ENCODE data around the gene SLC6A14. TPM values are rescaled to one million over a fixed set of nuclear protein-coding genes. Genes with fewer than 3 reads are reported as not detected.

The SLC6A14 gene, protein sequence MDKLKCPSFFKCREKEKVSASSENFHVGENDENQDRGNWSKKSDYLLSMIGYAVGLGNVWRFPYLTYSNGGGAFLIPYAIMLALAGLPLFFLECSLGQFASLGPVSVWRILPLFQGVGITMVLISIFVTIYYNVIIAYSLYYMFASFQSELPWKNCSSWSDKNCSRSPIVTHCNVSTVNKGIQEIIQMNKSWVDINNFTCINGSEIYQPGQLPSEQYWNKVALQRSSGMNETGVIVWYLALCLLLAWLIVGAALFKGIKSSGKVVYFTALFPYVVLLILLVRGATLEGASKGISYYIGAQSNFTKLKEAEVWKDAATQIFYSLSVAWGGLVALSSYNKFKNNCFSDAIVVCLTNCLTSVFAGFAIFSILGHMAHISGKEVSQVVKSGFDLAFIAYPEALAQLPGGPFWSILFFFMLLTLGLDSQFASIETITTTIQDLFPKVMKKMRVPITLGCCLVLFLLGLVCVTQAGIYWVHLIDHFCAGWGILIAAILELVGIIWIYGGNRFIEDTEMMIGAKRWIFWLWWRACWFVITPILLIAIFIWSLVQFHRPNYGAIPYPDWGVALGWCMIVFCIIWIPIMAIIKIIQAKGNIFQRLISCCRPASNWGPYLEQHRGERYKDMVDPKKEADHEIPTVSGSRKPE
- polyA plus RNA-seq (ENCODE audit: insufficient read length in 4 of 4) = under 1 TPM; 0.09 to 0.46 (median 0.23) TPM

DNA sequence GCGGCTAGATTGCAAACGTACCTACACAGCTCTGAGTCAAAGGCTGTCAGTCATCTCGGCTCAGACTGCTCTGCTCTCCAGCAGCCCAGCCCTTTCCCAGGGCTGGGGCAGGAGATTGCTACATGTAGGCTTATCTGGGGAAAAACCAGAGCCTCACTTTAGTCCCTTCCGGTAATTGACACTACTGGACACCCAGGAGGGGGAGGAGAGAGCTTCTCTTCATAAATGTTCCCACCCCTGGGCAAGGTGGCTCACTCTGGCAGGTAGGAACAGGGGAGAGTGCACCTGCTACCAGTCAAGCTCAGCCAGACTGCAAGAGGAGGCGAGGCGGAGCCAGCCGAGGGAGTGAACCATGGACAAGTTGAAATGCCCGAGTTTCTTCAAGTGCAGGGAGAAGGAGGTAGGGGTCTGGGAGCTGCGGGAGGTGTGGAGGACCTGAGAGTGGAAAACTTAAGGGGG is at the start of gene SLC6A14:
Gene SLC6A14 (plus strand): TSS at position 249 of the 459 bp plus-strand sequence. CDS start 104 bp downstream, at position 353.
- DNase-seq (ENCODE audit: low read depth in 4 of 4, low spot score in 2 of 4) = no peak

DNA sequence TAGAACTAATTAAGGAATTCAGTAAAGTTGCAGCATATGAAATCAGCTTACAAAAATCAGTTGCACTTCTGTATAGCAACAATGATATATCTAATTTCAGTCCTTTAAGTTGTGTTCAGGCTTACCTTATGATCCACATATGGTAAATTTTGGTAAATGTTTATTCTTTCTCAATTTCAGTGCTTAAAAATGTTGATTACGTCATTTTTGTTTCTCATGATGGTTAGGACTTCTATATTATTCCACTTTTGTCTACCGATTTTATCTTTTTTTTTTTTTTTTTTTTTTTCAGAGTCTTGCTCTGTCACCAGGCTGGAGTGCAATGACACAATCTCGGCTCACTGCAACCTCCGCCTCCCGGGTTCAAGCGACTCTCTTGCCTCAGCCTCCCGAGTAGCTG is 40.7 kb upstream of the SLC6A14 start:
- DNase-seq (ENCODE audit: low read depth in 4 of 4, low spot score in 2 of 4) = no peak

DNA sequence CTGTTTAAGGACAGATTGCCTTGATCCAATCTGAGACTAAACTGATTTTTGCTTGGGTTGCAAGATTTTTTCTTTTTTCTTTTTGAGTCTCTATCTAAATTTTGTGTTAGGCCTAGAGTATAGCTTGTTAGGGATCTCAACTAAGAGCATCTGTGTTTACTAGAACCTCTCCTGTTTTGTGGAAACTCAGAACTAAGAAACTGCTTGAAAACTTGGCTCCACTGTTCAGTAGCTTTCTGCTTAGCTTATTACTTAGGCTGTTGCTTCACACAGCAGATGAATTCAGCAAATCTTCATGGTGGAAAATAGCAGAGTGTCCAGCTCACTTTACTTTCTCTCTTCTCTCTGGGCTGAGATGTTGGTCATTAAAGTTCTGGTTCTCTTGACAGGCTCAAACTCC is 36.7 kb upstream of the SLC6A14 start:
- DNase-seq (ENCODE audit: low read depth in 4 of 4, low spot score in 2 of 4) = no peak

DNA sequence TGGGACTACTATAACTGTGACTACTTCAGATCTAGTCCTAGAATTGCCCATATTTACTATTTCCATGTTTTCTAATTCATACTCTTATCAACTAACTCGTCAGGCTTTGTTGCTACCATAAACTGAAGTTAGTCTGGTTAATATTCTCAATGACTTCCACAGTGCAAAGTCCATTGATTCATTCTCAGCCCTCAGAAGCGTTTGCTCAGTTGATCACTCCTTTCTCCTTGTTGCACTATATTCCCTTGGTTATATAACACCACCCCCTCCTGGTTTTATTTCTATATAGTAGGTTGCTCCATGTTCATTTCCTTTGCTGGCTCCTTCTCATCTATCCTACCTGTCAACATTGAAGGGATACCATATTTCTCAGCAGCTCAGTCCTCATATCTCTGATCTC is 27.2 kb upstream of the SLC6A14 start:
- DNase-seq (ENCODE audit: low read depth in 4 of 4, low spot score in 2 of 4) = no peak

DNA sequence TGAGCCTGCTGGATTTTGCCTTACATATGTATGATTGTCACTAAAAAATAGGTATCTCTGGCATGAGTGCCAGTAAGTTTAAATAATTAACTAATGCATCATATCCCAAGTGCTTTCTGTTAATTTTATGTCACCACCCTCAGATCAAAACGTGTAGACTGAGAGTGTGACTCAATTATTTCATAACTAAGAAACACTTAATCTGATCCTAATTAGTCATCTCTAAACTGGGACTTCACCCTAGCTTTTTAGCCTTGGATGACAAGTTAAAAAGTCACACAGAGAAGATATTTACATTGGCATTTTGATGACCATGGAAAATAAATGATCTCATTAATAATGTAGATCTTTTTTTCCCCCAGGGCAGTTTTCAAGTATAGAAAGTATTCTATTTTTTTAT is 23.1 kb upstream of the SLC6A14 start:
- DNase-seq (ENCODE audit: low read depth in 4 of 4, low spot score in 2 of 4) = no peak

DNA sequence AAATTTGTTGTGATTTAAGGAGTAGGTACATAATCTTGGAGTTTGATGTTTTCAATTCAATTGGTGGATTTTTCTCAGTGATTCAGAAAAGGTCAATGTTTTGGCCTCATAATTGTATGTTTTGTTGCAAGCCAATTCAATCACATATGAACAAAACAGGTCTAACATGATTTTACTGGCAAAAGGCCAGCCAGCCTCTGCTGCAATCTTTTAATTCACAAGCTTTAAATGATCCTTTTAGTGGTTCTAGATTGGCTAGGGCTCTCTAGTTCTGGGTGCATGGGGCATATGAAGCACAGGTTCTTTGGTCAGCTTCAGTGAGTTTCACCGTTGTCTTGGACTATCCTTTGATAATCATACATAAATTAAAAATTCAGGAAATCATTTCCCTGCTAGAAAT is 19.2 kb upstream of the SLC6A14 start:
- no peak for DNase-seq (ENCODE audit: low read depth in 4 of 4, low spot score in 2 of 4)

DNA sequence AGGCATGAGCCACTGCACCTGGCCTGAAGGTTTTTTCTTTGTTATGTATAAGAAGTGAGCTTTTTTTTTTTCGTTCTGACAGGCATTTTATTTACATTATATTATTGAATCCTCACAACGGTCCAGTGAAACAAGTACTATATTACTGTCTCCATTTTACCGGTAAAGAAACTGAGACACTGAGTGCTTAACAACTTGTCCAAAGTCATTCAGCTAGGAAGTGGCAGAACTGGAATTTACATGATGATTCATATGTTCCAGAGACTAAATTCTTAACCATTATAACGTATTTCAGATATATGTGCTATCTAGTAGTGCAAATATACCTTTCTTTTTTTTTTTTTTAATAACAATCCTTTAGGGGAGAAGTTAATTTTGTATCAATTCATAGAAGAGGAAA is 18.4 kb upstream of the SLC6A14 start:
- DNase-seq (ENCODE audit: low read depth in 4 of 4, low spot score in 2 of 4) = no peak

DNA sequence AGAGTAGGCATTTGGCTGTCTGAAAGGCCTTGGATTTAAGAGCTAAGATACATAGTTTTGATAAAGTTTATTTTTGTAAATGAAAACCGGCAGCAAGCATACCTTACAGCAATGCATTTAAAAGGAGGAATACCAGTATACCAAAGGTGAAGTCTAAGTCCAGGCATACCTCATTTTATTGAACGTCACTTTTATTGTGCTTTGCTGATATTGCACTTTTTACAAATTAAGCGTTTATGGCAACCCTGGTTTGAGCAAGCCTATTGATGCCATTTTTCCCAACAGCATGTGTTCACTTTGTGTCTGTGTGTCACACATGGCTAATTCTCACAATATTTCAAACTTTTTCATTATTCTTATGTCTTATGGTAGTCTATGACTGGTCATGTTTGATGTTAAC is 8.4 kb upstream of the SLC6A14 start:
- no peak for DNase-seq (ENCODE audit: low read depth in 4 of 4, low spot score in 2 of 4)

DNA sequence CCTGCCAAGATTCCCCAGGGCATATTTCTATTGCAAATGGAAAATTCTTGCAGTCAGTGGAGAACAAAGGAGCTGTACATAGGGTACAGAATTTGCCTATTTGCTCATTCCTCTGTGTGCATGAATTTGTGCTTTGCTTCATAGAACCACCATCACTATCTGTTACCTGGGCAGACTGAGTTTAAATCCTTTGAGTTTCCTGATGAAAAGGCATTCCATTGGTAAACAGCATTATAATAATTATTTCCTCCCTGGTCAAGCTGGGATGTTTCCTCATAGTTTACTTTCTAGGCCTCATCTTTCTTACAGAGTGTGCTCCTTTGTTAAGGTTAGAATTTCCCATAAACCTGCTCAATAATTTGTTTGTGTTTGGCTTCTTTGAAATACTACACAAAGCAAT is 809 bp upstream of the SLC6A14 start:
- DNase-seq (ENCODE audit: low read depth in 4 of 4, low spot score in 2 of 4) = no peak

DNA sequence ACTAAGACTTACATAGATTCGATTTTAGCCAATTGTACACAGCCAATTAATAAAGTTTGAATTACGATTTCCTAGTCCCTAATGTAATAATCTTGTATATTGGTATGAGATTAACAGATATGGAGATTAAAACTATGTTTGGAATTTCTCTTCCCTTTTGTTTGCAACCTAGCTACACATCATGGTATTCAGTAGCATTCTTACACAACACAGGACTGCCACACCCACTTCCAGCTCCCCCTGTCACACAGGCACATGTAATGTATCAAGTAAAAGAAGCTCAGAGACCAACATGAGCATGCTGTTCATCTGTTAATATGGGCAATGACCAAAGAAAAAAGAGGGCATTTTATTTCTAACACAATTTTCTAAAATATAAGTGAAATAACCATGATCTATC is 12.8 kb downstream of the SLC6A14 start:
- DNase-seq (ENCODE audit: low read depth in 4 of 4, low spot score in 2 of 4) = no peak

DNA sequence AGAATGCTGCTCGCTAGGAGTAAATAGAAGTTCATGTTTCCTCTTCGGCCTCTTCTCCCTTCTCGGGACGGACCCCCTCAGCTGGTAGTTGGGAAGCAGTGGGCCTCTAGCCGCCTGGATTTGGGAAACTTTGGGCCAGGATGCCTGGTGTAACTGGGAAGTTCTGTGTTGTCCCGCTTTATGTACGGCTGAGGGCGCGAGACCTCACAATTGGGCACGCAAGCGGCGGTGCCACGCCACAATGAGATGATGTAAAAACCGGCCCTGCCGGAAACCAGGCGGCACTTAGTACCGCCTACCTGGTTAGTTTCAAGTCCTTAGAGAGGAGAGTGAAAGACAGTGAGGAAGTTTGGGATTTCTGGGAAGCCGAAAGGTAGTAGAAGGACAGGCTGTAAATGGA is 26.4 kb downstream of the SLC6A14 start, which contains the start of gene CT83:
Gene CT83 (minus strand): TSS at position 155 of the 400 bp plus-strand sequence. CDS start 120 bp downstream, at position 35.
- no peak for DNase-seq (ENCODE audit: low read depth in 4 of 4, low spot score in 2 of 4)

DNA sequence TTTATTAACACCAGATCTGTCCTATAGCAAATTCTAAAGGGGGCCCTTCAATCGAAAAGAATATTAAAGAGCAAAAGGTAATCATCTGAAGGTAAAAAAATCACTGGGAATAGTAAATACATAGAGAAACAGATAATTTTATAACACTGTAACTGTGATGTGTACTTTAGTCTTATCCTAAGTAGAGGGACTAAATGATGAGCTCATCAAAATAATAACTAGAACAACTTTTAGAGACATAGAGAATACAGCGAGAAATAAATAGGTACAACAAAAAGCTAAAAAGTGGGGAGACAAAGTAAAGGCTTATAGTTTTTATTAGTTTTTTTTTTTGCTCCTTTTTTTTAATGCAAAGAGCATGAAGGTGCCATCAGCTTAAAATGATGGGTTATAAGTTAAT is 43.7 kb downstream of the SLC6A14 start:
- no peak for DNase-seq (ENCODE audit: low read depth in 4 of 4, low spot score in 2 of 4)

DNA sequence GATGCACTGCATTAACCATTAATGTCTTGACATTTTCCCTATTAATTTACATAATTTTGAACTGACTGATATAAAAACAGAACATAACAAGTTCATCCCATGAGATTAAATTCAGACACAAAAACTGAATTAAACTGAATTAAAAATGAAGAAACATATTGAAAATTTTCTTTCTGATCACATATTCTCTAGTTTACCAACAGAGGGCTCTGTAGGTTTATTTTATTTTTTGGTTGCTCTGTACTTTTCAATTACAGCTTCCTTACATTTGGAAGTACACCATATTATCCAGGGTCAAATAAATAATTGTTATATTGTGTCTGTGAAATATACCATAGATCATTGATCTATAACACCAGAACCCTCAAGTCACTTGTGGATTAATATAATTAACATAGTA is 53.7 kb downstream of the SLC6A14 start:
- no peak for DNase-seq (ENCODE audit: low read depth in 4 of 4, low spot score in 2 of 4)

DNA sequence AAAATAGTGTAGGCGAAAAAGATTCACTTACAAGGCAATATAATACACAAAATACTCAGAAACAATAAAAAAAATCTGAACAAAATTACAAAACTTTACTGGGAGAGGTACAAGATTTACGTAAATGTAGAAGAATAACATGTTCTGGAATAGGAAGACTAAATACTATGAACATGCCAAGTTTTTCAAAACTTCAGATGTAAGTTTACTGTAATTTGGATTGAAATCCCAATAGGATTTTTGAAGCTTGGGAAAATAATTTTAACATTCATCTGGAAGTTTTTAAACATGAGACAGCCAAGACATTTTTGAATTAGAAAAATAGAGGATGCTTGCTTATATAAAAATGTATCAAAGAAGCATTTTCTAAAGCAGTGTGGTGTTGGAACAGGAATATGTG is 56.9 kb downstream of the SLC6A14 start:
- no peak for DNase-seq (ENCODE audit: low read depth in 4 of 4, low spot score in 2 of 4)

DNA sequence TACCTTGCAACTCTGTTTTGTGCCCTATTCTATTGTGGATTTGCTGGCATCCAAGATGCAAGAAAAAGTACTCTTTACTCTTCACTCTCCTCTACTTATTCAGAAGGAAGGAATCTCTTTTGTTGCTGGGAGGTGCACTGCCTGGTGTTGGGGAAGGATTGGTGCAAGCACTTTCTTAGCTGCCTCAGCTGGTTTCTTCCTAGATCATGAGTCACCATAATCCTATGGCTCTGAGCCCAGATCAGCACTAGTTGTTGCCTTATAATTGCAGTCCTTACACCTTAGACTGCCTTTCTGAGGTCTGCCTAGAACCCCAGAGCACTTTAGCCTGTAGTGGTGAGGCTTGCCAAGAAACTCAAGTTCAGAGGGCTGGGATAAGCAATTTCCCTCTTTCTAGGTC is 63.4 kb downstream of the SLC6A14 start:
- DNase-seq (ENCODE audit: low read depth in 4 of 4, low spot score in 2 of 4) = no peak

Other genes starting within 250 kb of the SLC6A14 start
- gene CT83, start 26.4 kb downstream of the SLC6A14 start, polyA plus RNA-seq (ENCODE audit: insufficient read length in 4 of 4) = not detected

All from left renal cortex interstitium (tissue), 4 donors.